GM12878 (cell line): Measurements from ENCODE around the gene POFUT1.

Experiments used
- GABPA ChIP-seq: IDR thresholded peaks from 2 replicates; pipeline ENCODE4 v1.6.1; 2014; ENCODE audit warnings: antibody characterized with exemption, low read depth, mild to moderate bottlenecking, inconsistent platforms
- POLR2AphosphoS5 ChIP-seq: IDR thresholded peaks from 2 replicates; pipeline ENCODE4 v1.6.1; 2011; ENCODE audit warnings: mild to moderate bottlenecking, low read length, inconsistent platforms
- SRF ChIP-seq, 2 experiments: IDR thresholded peaks; 2 replicates each; pipeline ENCODE4 v1.6.1; 2011; ENCODE audit warnings: low read depth in 2 of 2, low read length in 2 of 2, mild to moderate bottlenecking in 1 of 2, moderate library complexity in 1 of 2
- ZNF24 ChIP-seq: fragments of 450-650 bp; IDR thresholded peaks from 2 replicates; pipeline ENCODE4 v1.6.1; 2017; ENCODE audit warnings: antibody characterized with exemption, mild to moderate bottlenecking
- TF ChIP-seq, protein P1 (sequence below): IDR thresholded peaks from 2 replicates; pipeline ENCODE4 v1.6.1; 2012; ENCODE audit warnings: mild to moderate bottlenecking, low read depth, low read length

DNA sequence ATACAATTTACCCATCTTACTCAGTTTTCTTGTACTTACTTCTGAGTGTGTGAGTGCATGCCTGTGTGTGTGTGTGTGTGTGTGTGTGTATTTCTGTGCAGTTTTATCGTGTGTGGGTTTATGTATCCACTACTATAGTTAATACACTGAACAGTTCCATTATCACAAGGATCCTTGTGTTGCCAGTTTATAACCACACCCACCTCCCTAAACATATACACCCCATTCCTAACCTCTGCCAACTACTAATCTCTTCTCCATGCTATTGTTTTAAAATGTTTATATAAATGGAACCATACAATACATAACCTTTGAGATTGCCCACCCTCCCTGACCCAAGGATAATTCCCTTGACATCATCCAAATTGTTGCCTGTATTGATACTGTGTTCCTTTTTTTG lies 18.7 kb downstream of the POFUT1 start:
- TF ChIP-seq ZNF24 = no peak
- no peak for TF ChIP-seq POLR2AphosphoS5
- TF ChIP-seq SRF (IDR thresholded peaks at IDR 0.05; ENCODE audit: low read depth in 2 of 2, low read length in 2 of 2) = no peak
- TF ChIP-seq, protein P1, sequence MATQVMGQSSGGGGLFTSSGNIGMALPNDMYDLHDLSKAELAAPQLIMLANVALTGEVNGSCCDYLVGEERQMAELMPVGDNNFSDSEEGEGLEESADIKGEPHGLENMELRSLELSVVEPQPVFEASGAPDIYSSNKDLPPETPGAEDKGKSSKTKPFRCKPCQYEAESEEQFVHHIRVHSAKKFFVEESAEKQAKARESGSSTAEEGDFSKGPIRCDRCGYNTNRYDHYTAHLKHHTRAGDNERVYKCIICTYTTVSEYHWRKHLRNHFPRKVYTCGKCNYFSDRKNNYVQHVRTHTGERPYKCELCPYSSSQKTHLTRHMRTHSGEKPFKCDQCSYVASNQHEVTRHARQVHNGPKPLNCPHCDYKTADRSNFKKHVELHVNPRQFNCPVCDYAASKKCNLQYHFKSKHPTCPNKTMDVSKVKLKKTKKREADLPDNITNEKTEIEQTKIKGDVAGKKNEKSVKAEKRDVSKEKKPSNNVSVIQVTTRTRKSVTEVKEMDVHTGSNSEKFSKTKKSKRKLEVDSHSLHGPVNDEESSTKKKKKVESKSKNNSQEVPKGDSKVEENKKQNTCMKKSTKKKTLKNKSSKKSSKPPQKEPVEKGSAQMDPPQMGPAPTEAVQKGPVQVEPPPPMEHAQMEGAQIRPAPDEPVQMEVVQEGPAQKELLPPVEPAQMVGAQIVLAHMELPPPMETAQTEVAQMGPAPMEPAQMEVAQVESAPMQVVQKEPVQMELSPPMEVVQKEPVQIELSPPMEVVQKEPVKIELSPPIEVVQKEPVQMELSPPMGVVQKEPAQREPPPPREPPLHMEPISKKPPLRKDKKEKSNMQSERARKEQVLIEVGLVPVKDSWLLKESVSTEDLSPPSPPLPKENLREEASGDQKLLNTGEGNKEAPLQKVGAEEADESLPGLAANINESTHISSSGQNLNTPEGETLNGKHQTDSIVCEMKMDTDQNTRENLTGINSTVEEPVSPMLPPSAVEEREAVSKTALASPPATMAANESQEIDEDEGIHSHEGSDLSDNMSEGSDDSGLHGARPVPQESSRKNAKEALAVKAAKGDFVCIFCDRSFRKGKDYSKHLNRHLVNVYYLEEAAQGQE = no peak
- TF ChIP-seq GABPA = no peak
